C4-2B (cell line): ENCODE data around the gene SH3PXD2B.
"Not testable (repeated sequence)": the region's sequence is repeated elsewhere in the genome, so short reads cannot be mapped to it uniquely, and the experiment has no call there.

ENCODE experiments used
- CTCF ChIP-seq: fragments of 450-650 bp; conservative IDR thresholded peaks from 2 replicates; pipeline ENCODE4 v1.5.1; 2017; ENCODE audit warnings: mild to moderate bottlenecking
- ZFX ChIP-seq: fragments of 450-650 bp; IDR thresholded peaks from 2 replicates; pipeline ENCODE4 v1.6.1; 2017

- TF ChIP-seq CTCF, ZFX: not testable (repeated sequence)
These were observed 85.6 kb downstream of the SH3PXD2B start for GRCh38 chr5:172368699-172369098.
